Skin of body (tissue), 2 donors: ENCODE measurements around the gene GAS6. TPM values are rescaled to one million over a fixed set of nuclear protein-coding genes. Genes with fewer than 3 reads are reported as not detected.

Experiments
- DNase-seq: peaks from one replicate; lab custom pipeline; 2025; lab: John Stamatoyannopoulos, UW
- total RNA-seq: library from RNA; depleted of rRNA; stranded (reverse); fragments of >200 nt; gene quantifications from one replicate; pipeline ENCODE4 v1.2.3, GENCODE V29; 2014

GAS6 gene
- total RNA-seq, 1 donor from 2014 or later, result 47.1 TPM

DNA sequence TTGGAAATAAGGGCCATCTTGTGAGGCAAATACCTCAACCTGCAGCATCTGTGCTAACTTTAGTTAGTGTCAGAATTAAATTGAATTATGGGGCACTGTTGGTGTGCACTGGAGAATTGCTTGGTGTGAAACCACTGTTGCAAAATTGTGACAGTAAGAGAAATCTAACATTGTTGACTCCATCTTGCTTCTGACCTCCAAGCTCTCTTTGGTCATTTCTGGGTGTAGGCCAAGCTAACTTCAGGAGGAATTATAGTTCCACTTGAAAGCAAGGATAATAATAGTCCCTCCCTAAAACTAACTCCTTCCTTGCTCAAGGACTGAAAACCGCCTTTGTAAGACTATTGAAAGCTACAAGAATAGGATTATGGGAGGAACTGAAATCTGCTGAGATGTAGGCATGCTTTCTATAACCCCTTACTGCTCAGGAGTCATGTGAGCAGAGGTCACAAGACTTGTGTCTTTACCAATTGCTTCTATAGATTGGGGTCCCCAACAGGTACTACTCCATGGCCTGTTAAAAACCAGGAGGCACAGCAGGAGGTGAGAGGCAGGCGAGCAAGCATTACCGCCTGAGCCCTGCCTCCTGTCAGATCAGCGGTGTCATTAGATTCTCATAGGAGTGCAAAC is 24.9 kb upstream of the GAS6 start:
- no peak for DNase-seq

DNA sequence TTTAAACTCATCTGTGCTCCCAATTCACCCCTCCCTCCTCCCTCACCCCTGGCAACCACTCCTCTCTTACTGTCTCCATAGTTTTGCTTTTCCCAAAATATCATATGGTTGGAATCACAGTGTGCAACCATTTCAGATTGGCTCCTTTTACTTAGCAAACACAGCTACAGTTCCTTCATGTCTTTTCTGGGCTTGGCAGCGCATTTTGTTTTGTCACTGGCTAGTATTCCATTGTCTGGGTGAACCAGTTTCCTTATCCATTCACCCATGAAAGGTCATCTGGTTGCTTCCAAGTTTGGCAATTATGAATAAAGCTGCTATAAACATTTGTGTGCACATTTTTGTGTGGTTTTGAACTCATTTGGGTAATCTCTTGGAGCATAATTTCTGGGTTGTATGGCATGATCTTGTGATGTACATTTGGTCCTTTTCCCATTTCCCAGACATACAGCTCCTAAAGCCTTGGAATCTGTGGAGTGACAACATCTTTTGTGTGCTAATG is 23.9 kb upstream of the GAS6 start:
- DNase-seq, result peak; percentile 67

DNA sequence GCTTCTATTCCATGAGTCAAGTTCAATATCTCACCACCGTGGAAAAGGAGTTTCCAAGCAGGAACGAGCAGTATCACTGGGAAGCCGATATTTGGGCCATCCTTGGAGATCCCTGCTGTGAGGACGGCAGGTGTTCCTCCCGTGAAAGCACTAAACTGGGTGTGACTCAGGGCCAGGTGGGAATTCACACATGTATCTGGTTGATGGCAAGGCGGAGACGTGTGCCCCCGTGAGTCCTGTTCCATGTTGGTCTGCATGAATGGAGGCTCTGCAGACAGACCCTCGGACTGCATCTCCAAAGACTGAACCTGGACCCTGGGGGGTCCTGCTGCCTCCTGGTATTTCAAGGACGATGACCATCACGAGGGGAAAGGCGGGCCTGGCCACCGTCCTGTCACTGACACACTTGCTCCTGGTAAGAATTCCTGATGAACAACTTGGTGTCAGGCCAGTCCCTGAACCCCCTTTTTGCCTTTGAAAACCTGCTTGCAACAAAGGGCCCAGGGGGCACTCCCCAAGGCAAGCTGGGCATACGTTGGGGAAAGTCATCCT is 22.8 kb upstream of the GAS6 start:
- no peak for DNase-seq

DNA sequence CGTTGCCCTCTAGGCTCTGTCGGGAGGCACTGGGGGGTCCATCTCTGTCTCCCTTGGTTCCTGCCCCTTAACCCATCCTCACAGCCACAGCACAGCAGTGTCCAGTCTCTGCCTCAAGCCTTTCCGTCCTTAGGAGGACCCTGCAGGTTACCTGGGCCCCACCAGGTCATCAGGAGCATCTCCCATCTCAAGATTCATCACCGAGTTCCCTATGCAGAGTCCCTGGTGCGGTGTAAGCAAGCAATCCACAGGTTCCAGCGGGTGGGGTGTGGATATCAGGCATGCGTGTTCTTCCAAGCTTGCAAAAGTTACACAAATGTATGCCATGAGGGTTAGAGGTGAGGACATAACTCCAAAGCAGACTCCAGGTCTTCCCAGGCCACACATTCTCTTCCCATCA is 20.9 kb upstream of the GAS6 start:
- DNase-seq, result no peak

DNA sequence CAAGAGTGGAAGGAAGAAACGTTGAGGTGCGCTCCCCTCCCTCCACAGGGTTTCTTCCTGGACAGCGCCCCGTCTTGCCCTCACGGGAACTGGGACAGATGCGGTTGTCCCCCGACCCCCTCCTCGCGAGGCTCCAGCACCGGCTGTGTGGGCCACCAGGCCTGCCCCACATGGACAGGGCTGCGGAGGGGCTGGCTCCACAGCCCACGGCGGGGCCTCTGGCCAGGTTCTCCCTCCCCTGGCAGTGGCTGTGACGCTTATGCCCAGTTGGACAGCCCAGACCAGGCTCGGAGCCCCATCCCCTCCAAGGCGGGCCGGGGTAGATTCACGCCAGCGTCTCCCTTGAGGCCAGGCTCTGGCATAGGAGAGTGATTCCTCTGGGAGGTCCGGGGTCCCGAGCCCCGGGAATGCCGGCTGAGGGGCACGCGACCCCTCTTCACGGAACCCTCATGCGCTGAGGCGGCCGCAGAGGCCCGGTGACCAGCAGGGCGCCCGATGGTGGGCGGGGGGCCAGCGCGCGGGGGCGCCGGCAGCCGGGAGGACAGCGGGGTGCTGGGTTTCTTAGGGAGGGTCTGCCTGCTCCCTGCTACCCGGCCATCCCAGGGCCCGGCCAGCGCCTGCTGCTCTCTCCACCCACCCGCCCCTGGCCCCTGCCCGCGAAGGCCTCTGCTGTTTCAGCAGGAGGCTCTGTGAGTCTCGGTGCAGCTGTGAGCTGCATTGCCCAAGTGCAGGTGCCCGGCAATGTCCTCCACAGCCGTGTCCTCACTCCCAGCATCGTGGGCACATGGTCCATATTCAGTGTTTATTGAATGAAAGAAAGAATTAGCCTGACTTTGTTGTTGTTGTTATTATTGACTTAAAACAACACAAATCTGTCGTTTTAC is 20.3 kb upstream of the GAS6 start:
- no peak for DNase-seq

DNA sequence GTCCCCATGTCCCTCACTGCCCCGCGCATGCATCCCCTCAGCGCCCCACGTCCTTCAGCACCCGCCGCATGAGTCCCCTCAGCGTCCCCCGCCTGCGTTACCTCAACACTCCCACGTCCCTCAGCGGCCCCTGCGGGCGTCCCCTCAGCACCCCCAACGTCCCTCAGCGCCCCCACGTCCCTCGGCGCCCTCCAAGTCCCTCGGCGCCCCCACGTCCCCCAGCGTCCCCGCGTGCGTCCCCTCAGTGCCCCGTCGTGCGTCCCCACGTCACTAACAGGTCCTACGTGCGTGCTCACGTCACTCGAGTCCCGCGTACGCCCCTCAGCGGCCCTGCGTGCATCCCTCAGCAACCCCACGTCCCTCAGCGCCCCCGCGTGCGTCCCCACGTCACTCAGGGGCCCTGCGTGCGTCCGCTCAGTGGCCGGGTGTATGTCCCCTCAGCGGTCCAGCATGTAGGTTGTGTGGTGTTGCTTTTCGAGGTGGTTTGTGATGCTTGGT is 19.5 kb upstream of the GAS6 start:
- DNase-seq, result no peak

DNA sequence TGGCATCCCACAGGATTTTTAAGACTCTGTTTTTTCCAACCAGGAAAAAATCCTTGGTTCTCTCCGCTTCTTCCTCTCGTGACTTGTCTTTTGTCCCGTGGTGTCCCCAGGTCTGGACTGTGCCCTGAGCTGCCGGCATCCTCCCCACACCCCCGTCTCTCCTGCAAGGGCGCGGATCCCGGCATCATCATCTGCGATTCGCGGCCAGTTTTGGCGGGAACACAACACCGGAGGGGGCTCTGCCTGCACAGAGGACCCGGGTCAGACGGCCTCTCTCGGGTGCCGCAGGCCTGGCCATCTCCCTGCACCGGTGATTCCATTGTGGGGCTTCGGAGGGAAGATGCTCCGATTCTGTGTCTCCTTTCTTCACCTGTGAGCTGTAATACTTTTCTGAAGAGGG is 18.8 kb upstream of the GAS6 start:
- no peak for DNase-seq

DNA sequence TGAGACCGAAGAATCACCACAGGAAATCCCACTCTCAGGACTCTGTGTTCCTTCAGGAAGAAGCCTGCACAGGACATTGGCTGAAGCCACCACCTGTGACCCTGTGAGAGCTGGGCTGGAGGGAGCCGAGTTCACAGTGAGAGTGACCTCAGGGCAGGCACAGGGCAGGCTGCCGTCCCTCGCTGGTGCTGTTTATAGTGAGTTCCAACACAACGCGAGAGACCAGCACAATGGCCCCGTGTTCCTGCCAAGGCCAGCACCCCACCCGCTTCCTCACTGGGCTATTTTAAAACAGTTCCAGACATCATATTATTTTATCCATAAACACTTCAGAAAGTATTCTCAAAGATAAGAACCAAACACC is 18.4 kb upstream of the GAS6 start:
- no peak for DNase-seq

DNA sequence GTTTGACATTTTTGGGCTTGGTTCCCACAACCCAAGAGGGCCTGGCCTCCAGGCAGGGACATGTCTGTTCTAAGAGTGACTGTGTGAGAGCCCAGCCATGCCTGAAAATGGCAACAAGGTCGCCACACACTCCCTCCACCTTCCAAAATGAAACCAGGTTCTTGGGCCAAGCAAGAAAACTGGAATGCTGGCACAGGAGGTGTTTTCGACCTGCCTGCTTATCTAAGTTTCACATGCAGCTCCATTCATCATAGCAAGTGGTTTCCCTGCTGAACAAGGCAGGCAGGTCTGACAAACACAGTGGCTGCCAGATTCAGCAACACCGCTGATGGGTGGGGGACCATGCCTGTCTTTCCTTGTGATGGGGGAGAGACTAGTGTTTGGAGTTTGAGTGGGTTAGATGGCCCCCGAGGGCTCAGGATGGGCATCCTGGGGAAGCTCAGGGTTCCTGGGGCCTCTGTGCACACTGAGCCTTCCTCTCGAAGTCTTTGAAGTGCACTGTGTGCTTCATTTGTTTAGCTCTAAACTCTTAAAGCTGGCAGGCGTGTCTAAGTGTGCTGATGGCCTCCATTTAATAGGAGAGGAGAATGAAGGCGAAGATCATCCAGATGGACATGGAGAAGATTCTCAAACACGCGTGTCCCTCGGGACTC is 17.9 kb upstream of the GAS6 start:
- no peak for DNase-seq

DNA sequence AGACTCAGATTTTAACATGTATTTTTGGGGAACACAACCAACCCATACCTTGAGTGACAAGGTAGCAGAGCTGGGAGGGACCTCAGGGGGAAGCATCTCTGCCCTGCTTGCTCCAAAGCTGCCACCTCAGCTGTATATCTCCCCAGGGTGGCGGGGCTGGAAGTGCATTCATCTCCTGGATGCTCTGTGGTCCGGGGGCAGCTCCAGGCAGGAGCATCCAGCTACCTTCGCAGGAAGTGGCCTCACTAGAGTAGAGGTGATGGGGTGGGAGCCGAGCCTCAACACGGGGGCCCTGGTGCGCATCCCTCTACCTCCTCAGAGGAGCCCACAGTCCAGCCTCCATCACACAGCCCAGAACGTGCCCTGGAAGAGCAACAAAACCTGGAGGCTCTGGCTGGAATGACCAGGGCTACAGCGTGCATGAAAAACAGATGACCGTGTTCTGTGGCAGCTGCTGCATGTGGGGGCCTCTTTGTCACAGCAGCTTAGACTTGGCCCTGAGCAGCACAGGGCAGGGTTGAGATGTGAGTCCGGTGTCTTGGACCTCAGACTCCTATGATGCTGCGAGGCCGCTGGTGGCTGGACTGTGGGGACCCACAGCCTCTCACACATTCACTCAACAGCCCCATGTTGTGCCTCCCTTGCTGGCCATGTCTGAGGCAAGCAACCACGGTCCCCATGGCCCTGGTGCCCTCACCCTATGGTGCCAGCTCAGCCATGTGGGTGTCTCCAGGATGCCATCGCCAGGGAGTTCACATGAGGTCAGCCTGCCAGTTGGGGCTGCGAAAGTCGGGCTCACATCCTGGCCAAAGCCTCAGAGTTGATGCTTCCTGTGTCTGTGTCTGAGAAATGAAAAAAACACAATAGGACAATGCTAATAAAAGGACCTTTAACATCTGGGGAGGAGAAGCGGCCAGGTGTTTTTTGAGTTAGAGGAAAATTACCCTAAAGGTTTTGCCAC is 17.1 kb upstream of the GAS6 start:
- DNase-seq, result no peak

DNA sequence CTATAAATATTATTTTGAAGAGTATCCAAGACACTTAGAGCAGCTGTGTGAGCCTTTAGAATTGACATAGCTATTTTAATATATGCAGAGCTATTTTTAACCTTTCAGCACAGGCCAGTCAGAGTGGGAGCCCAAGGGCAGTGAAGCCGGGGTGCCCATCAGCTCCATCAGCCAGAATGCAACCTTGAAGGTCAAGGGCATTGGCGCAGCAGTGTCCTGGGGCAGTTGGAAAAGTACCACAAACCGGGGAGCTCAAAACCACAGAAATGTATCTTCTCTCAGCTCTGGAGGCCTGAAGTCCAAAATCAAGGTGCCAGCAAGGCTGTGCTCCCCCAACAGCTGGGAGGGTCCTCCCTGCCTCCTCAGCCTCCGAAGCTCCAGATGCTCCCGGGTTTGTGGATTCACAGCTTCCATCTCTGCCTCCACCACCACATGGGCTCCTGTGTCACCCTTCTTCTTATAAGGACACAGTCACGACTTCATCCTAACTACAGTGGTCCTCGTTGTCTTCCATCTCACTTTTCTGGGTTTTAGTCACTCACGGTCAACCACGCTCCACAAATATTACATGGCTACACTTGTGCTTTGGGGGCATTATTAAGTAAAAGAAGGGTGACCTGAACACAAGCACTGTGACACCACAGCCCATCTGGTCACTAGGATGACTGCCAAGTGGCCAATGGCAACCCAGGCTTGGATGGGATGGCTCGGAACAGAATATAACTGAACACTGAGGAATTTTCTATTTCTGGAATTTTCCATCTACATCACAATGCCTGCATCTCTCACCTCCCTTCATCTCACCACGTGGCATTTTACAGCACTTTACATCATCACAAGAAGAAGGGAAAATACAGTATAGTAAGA is 15.9 kb upstream of the GAS6 start:
- no peak for DNase-seq

DNA sequence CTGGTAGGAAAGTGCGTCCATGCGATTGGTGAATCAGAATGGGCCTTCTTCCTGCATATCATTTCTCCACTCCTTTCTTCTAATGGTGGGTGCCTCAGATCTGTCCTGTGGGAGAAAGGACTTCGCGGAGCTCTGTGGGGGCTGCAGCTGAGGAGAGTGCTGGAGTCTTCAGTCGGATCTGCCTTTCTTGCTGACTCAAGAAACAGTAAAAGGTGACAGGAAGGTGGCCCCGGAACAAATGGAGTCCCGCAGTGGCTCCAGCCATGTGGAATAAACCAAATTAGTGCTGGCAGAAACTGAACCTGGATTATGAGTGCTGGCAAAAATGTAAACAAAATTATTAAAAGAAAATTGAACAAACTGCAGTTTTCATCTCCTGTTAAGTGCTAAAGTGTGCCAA is 15.1 kb upstream of the GAS6 start:
- no peak for DNase-seq

DNA sequence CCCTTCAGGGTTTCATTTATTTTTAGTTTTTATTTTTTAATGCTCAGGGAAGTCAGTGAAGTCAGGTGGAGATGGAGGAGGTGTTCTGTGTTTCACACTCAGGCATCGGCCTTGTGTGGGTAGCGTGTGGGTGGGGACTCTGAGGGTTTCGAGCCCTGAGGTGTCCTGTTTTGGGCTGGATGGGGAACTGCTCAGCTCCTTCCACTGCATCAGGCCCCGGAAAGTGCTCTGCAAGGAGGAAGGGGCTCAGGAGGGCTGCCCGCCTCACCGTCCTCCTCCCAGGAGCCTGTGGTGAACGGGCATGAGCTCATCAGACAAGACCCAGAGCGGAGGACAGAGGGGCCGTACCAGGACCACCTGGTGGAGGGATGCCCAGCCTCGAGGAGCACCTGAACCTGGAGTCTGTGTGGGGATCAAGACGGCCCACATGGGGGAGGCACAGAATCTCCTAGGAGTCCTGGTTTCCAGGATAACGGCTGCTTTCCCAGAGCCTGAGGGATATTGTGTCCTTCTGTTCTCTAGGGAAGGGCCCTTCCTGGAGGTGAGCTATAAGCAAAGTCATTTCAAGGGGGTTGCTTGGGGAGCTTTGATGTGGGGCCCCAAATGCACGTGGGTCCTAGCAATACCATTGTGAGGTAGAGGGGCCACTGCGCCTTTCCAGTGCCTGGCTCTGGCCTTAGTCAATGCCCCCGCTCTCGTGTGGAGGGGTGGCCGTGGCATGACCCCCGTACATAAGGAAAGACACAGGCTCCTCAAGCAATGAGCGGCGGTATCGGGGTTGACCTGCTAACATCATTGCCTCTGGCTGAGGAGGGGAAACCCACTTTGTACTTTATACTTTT is 13.5 kb upstream of the GAS6 start:
- DNase-seq, result no peak

DNA sequence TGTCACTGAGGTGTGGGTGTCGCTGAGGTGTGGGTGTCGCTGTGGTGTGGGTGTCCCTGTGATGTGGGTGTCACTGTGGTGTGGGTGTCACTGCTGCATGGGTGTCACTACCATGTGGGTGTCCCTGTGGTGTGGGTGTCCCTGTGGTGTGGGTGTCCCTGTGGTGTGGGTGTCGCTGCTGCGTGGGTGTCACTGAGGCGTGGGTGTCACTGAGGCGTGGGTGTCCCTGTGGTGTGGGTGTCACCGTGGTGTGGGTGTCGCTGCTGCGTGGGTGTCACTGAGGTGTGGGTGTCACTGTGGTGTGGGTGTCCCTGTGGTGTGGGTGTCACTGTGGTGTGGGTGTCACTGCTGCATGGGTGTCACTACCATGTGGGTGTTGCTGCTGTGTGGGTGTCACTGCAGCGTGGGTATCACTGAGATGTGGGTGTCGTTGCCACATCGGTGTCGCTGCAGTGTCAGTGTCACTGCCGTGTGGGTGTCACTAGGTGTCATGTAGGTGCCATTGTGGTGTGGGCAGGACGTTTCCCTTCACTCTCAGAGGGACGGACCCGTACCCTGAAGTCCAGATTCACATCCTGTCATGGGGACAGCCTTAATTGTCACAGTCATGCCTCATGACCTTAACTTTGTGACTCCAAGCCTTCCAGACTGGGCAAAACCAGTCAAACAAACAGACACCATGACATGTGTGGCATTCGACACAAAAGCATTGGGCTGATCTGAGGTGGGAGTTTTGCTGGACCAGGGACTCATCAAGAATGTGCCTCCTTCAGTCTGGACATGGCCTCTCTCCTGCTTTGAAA is 12.7 kb upstream of the GAS6 start:
- no peak for DNase-seq

DNA sequence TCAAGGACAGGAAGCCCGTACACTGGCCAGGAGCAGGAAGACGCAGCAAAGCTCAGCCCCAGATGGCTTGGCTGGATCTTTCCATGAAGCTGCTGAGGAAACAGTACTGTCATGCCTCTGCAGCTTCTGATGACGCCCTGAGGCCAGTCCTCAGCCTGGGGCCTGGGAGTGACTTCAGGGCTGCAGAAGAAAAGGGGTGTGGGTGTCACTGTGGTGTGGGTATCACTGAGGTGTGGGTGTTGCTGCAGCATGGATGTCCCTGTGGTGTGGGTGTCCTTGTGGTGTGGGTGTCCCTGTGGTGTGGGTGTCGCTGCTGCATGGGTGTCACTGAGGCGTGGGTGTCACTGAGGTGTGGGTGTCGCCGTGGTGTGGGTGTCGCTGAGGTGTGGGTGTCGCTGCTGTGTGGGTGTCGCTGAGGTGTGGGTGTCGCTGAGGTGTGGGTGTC is 12.0 kb upstream of the GAS6 start:
- no peak for DNase-seq

DNA sequence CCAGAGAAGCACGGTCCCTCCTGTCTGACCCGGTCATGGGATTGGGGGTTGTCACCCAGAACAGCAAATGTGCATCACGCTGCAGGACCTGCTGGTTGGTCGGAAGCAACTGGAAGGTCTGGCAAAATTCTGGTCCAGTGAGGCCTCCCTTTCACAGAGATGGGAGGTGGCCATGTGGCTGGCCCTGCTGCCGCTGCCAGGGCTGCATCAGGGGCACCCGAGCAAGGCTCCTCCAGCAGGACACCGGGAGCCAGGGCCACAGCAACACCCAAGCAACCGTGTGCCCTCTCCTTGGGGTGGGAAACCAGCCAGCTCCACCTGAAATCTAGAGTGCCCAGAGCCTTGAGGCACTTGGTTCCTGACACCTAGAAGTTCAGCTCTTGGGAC is 11.5 kb upstream of the GAS6 start:
- no peak for DNase-seq

DNA sequence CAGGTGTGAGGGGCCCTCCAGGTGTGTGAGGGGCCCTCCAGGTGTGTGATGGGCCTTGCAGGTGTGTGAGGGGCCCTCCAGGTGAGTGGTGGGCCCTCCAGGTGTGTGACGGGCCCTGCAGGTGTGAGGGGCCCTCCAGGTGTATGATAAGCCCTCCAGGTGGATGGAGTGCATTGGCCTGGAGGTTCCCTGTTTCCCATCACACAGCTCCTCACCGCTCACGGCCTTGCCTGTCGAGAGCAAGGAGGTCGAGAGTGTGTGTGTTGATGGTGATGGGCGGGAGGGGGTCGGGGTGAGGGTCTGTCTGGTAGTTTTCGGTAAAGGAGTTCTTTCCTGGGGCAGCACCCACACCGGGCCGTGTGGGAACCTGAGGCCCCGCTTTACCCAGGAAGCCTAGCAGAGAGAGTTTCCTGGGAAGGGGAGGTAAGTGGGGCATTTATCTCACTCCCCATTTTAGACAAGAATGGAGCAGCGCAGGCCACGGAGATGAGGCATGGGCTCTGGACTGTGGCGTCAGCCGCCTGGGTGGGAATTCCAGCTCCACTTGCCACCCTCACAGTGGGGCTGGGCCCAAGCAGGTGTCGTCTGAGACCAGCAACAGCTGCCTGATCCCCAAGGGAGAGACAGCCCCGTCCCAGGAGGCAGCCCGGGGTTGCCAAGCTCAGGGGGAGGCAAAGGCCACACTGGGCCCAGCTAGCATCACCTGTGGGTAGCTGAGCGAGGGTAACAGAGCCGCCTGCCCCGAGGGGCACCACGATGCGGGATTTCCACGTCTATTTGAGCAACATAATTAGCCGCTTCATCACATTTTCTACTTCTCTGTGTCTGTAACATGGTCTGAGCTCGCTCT is 10.9 kb upstream of the GAS6 start:
- DNase-seq, result no peak
